BLaER1 treated with 17β-estradiol and CSF1 and Interleukin-3, amounts not matched to agents 10 nM and 100 nM (cell line): ENCODE data around the gene MYO19.

Experiments
- H3K27ac ChIP-seq, 11 experiments: shearing (Covaris generic); formaldehyde crosslinking; 2 replicates each; pipeline ENCODE4 v1.8.1; 2022
- H3K27me3 ChIP-seq, 11 experiments: shearing (Covaris generic); formaldehyde crosslinking; 2 replicates each; pipeline ENCODE4 v1.8.1; 2022
- H3K36me3 ChIP-seq, 11 experiments: shearing (Covaris generic); formaldehyde crosslinking; 2 replicates each; pipeline ENCODE4 v1.8.1; 2022
- H3K4me1 ChIP-seq, 10 experiments: shearing (Covaris generic); formaldehyde crosslinking; 2 replicates each; pipeline ENCODE4 v1.8.1; 2022
- H3K4me2 ChIP-seq, 11 experiments: shearing (Covaris generic); formaldehyde crosslinking; 2 replicates each; pipeline ENCODE4 v1.8.1; 2022
- H3K4me3 ChIP-seq, 10 experiments: shearing (Covaris generic); formaldehyde crosslinking; 2 replicates each; pipeline ENCODE4 v1.8.1; 2022
- H3K9ac ChIP-seq, 11 experiments: shearing (Covaris generic); formaldehyde crosslinking; 2 replicates each; pipeline ENCODE4 v1.8.1; 2022
- H3K9me3 ChIP-seq, 11 experiments: shearing (Covaris generic); formaldehyde crosslinking; replicated peaks in 1 of 11; 2 replicates each; pipeline ENCODE4 v1.8.1; 2022
- H4K20me1 ChIP-seq, 11 experiments: shearing (Covaris generic); formaldehyde crosslinking; 2 replicates each; pipeline ENCODE4 v1.8.1; 2022
- Cebpa-rat ChIP-seq, 11 experiments: shearing (Covaris generic); IDR thresholded peaks; 2 replicates each; pipeline ENCODE4 v1.8.1; 2022

MYO19 gene

DNA sequence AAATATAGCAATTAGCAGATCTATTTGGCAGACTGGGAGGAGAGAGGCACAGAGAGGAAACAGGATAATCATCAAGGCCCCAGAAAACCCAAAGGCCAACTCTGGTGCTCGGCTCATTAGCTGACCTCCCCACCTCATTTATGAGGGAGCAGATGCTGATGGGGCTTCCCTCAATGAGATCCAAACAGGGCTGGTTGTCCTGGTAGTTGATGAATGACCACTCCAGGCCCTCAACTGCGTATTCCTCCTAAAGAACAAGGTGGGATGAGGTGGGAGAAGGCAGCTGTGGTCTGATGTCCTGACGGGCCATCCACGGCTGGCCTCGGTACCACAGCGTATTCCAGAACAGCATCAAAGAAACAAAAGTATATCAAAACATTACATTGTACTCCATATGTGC lies 27.4 kb downstream of the MYO19 start:
- Histone ChIP-seq H3K4me1 (no peaks in the 10 kb centered on the region), H3K9me3 (no peaks in the 10 kb centered on the region), H3K4me3 (no peak overlapping the region), H3K27me3 (no peaks in the 10 kb centered on the region), H4K20me1 (peaks cover 0 to 44% (median 0%) of the 10 kb centered on the region in 11 experiments; a peak in 6 of 22 replicates), H3K4me2 (no peak overlapping the region), H3K27ac (no peak overlapping the region), H3K9ac (no peak overlapping the region), H3K36me3 (peaks cover 84 to 100% (median 97%) of the 10 kb centered on the region in 11 experiments)
- TF ChIP-seq Cebpa-rat (IDR thresholded peaks at IDR 0.05) = no peak

DNA sequence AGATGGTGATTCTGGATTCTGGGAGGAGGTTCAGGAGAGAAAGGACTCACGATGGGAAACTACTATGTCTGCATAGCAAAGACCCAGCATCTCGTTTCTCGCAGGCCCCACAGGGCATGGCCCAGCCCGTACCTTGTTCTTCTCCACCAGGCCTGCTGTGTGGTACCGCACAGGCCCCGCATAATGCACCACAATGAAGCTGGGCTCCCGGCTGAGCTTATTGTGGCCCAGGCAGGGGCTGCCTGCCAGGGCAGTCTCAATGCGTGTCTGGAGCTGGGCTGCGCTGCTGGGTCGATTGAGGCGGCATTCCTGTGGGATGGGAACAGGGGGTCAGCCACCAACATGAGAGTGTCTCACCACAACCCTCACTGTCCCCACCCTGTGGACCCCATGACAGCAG lies 27.8 kb downstream of the MYO19 start:
- H3K4me1 ChIP-seq = no peaks in the 10 kb centered on the region
- H3K4me2 ChIP-seq = no peak overlapping the region
- H3K9ac ChIP-seq = no peak overlapping the region
- no peak overlapping the region for H3K4me3 ChIP-seq
- H3K27me3 ChIP-seq = no peaks in the 10 kb centered on the region
- H3K9me3 ChIP-seq = no peaks in the 10 kb centered on the region
- peaks cover 0 to 48% (median 0%) of the 10 kb centered on the region in 11 experiments; a peak in 6 of 22 replicates for H4K20me1 ChIP-seq
- H3K36me3 ChIP-seq = peaks cover 86 to 100% (median 99%) of the 10 kb centered on the region in 11 experiments
- H3K27ac ChIP-seq = no peak overlapping the region
- no peak for TF ChIP-seq Cebpa-rat (IDR thresholded peaks at IDR 0.05)

- Histone ChIP-seq H3K9ac (no peak overlapping the region), H3K9me3 (no peaks in the 10 kb centered on the region), H3K27me3 (no peaks in the 10 kb centered on the region), H4K20me1 (peaks cover 0 to 50% (median 0%) of the 10 kb centered on the region in 11 experiments; a peak in 6 of 22 replicates), H3K4me2 (no peak overlapping the region), H3K4me1 (no peaks in the 10 kb centered on the region), H3K27ac (no peak overlapping the region), H3K4me3 (no peak overlapping the region), H3K36me3 (peaks cover 82 to 100% (median 99%) of the 10 kb centered on the region in 11 experiments)
- no peak for TF ChIP-seq Cebpa-rat (IDR thresholded peaks at IDR 0.05)
Measured at GRCh38 chr17:36506249-36506826, 28.3 kb downstream of the MYO19 start.

GRCh38 chr17:36505171-36505570 lies 29.5 kb downstream of the MYO19 start:
- peaks cover 0 to 50% (median 0%) of the 10 kb centered on the region in 11 experiments; a peak in 7 of 22 replicates for H4K20me1 ChIP-seq
- H3K4me3 ChIP-seq = no peak overlapping the region
- H3K36me3 ChIP-seq = peaks cover 83 to 100% (median 99%) of the 10 kb centered on the region in 11 experiments
- H3K27ac ChIP-seq = no peak overlapping the region
- no peak for TF ChIP-seq Cebpa-rat (IDR thresholded peaks at IDR 0.05)
- no peaks in the 10 kb centered on the region for H3K4me1 ChIP-seq
- no peaks in the 10 kb centered on the region for H3K27me3 ChIP-seq
- H3K4me2 ChIP-seq = no peak overlapping the region
- no peaks in the 10 kb centered on the region for H3K9me3 ChIP-seq
- no peak overlapping the region for H3K9ac ChIP-seq

GRCh38 chr17:36504156-36504545 lies 30.5 kb downstream of the MYO19 start:
- no peaks in the 10 kb centered on the region for H3K27me3 ChIP-seq
- no peaks in the 10 kb centered on the region for H3K4me1 ChIP-seq
- no peak overlapping the region for H3K9ac ChIP-seq
- no peak overlapping the region for H3K4me2 ChIP-seq
- peaks cover 0 to 50% (median 0%) of the 10 kb centered on the region in 11 experiments; a peak in 8 of 22 replicates for H4K20me1 ChIP-seq
- no peak for TF ChIP-seq Cebpa-rat (IDR thresholded peaks at IDR 0.05)
- H3K9me3 ChIP-seq = no peaks in the 10 kb centered on the region
- peaks cover 84 to 100% (median 100%) of the 10 kb centered on the region in 11 experiments for H3K36me3 ChIP-seq
- no peak overlapping the region for H3K27ac ChIP-seq
- no peak overlapping the region for H3K4me3 ChIP-seq

DNA sequence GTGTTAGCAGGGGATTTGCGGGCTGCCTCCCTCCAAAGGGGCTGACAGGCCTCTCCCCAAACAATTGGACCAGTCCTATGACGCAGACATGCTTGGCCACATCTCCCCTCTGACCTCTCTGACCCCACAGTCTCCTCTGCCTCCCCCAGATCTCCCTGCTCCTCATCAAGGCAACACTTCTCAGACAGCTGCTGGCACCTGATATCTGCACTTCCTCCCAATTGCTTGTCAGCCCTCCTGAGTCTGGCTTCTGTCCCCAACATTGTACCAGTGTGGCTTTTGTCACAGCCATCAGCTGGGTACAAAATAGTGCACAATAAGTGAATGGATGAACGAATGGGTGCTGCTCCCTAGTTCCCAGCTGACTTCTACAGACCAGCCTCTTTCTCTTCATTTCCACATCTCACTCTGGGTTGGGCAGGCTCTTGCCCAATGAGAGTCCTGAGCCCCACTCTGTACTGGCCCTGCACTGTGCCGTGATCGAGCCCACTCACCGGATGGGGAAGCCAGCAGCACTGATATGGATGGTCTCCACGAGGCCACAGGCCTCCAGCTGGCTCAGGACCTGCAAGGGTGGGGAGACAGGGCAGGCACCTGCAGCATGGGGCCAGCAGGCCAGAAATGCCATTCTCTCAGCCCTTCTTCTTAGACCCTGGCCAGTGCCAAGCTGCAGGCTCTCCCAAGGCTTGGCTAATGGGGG lies 31.1 kb downstream of the MYO19 start:
- no peaks in the 10 kb centered on the region for H3K4me1 ChIP-seq
- H3K9ac ChIP-seq = no peak overlapping the region; a peak in 1 of 22 replicates
- no peaks in the 10 kb centered on the region for H3K27me3 ChIP-seq
- no peaks in the 10 kb centered on the region for H3K9me3 ChIP-seq
- H3K27ac ChIP-seq = no peak overlapping the region
- peaks cover 86 to 100% (median 100%) of the 10 kb centered on the region in 11 experiments for H3K36me3 ChIP-seq
- H4K20me1 ChIP-seq = peaks cover 0 to 45% (median 0%) of the 10 kb centered on the region in 11 experiments; a peak in 8 of 22 replicates
- H3K4me2 ChIP-seq = no peak overlapping the region
- H3K4me3 ChIP-seq = no peak overlapping the region
- no peak for TF ChIP-seq Cebpa-rat (IDR thresholded peaks at IDR 0.05)

- peaks cover 88 to 100% (median 100%) of the 10 kb centered on the region in 11 experiments for H3K36me3 ChIP-seq
Measured at GRCh38 chr17:36501963-36502362, 32.7 kb downstream of the MYO19 start.

DNA sequence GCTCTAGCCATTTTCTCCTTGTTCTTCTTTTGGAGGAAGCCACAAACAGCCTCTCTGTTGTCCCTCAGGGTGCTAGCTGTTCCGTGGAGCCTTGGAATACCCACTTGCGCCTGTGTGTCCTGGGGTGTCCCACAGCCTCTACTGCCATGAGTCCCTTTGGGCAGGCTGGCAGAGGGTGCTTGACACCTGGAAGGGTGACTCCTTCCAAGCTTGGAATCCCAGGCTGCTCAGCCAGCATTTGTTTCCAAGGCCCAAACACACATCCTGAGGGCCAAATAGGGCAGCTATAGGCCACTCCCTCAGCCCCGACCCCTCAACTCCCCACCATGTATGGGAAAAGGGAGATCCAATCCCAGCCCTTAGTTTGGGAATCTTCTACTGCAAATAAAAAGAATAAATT lies 33.3 kb downstream of the MYO19 start:
- Histone ChIP-seq H4K20me1 (peaks cover 0 to 46% (median 14%) of the 10 kb centered on the region in 11 experiments; a peak in 13 of 22 replicates), H3K9ac (no peak overlapping the region), H3K36me3 (peaks cover 88 to 100% (median 100%) of the 10 kb centered on the region in 11 experiments), H3K4me2 (no peak overlapping the region), H3K4me3 (no peak overlapping the region), H3K27me3 (no peaks in the 10 kb centered on the region), H3K9me3 (no peaks in the 10 kb centered on the region), H3K27ac (no peak overlapping the region), H3K4me1 (no peaks in the 10 kb centered on the region)
- no peak for TF ChIP-seq Cebpa-rat (IDR thresholded peaks at IDR 0.05)

More at GRCh38 chr17:36501963-36502362, 32.7 kb downstream of the MYO19 start:
- H3K4me3 ChIP-seq = no peak overlapping the region
- no peaks in the 10 kb centered on the region for H3K9me3 ChIP-seq
- H3K9ac ChIP-seq = no peak overlapping the region
- H3K4me1 ChIP-seq = no peaks in the 10 kb centered on the region
- H4K20me1 ChIP-seq = peaks cover 0 to 46% (median 10%) of the 10 kb centered on the region in 11 experiments; a peak in 9 of 22 replicates
- no peak overlapping the region for H3K27ac ChIP-seq
- no peak overlapping the region for H3K4me2 ChIP-seq
- no peaks in the 10 kb centered on the region for H3K27me3 ChIP-seq
- TF ChIP-seq Cebpa-rat (IDR thresholded peaks at IDR 0.05) = no peak

- H3K4me3 ChIP-seq = no peak overlapping the region
- H3K9me3 ChIP-seq = no peaks in the 10 kb centered on the region
- no peaks in the 10 kb centered on the region for H3K4me1 ChIP-seq
- peaks cover 0 to 50% (median 15%) of the 10 kb centered on the region in 11 experiments; a peak in 13 of 22 replicates for H4K20me1 ChIP-seq
- no peaks in the 10 kb centered on the region for H3K27me3 ChIP-seq
- no peak overlapping the region for H3K4me2 ChIP-seq
- H3K27ac ChIP-seq = no peak overlapping the region
- peaks cover 88 to 100% (median 100%) of the 10 kb centered on the region in 11 experiments for H3K36me3 ChIP-seq
- H3K9ac ChIP-seq = no peak overlapping the region
- no peak for TF ChIP-seq Cebpa-rat (IDR thresholded peaks at IDR 0.05)
Measured at GRCh38 chr17:36500745-36501225, 33.9 kb downstream of the MYO19 start.
